Trophoblast cell (in vitro differentiated cells and primary cell): ENCODE data around the gene THAP10.
"Not testable (repeated sequence)": the region's sequence is repeated elsewhere in the genome, so short reads cannot be mapped to it uniquely, and the experiment has no call there.

Experiments used
- DNase-seq, 2 donors: peaks; one replicate each; pipeline ENCODE4 v3.0.0-alpha.2; 2016
- H2AFZ ChIP-seq: 2 replicates; pipeline ENCODE4 v1.6.1; 2013; ENCODE audit warnings: low read length, moderate library complexity, mild to moderate bottlenecking; ENCODE audit not compliant: insufficient read depth, poor library complexity
- H2AK5ac ChIP-seq: 2 replicates; pipeline ENCODE4 v1.6.1; 2013; ENCODE audit warnings: mild to moderate bottlenecking, low read length
- H2BK120ac ChIP-seq: 2 replicates; pipeline ENCODE4 v1.6.1; 2013; ENCODE audit warnings: low read length, mild to moderate bottlenecking, moderate library complexity; ENCODE audit not compliant: insufficient read depth, poor library complexity
- H2BK12ac ChIP-seq: 2 replicates; pipeline ENCODE4 v1.6.1; 2013; ENCODE audit warnings: mild to moderate bottlenecking, low read length, moderate library complexity
- H2BK5ac ChIP-seq: 2 replicates; pipeline ENCODE4 v1.6.1; 2013; ENCODE audit warnings: low read length, low read depth, moderate library complexity, mild to moderate bottlenecking; ENCODE audit not compliant: poor library complexity
- H3K14ac ChIP-seq: 2 replicates; pipeline ENCODE4 v1.6.1; 2013; ENCODE audit warnings: mild to moderate bottlenecking, low read length
- H3K18ac ChIP-seq: 2 replicates; pipeline ENCODE4 v1.6.1; 2013; ENCODE audit warnings: mild to moderate bottlenecking, low read length
- H3K23ac ChIP-seq: 2 replicates; pipeline ENCODE4 v1.6.1; 2013; ENCODE audit warnings: low read length
- H3K27ac ChIP-seq: 2 replicates; pipeline ENCODE4 v1.5.1; 2013; ENCODE audit warnings: low read depth, mild to moderate bottlenecking, inconsistent platforms, low read length, moderate library complexity
- H3K27me3 ChIP-seq: 2 replicates; pipeline ENCODE4 v1.6.1; 2013; ENCODE audit warnings: inconsistent platforms, mild to moderate bottlenecking, low read length, moderate library complexity; ENCODE audit not compliant: insufficient read depth
- H3K36me3 ChIP-seq, 2 experiments: 1 replicate in 1 of 2; 2 replicates in 1 of 2; pipeline ENCODE4 v1.6.1; 2013; ENCODE audit warnings: low read length in 2 of 2, mild to moderate bottlenecking in 2 of 2, moderate library complexity in 1 of 2; ENCODE audit not compliant: insufficient read depth in 2 of 2, control insufficient read depth in 1 of 2
- H3K4ac ChIP-seq: 2 replicates; pipeline ENCODE4 v1.6.1; 2013; ENCODE audit warnings: low read depth, mild to moderate bottlenecking, low read length, moderate library complexity
- H3K4me1 ChIP-seq, 2 experiments: 1 replicate in 1 of 2; 2 replicates in 1 of 2; pipeline ENCODE4 v1.6.1; 2013; ENCODE audit warnings: low read length in 2 of 2, mild to moderate bottlenecking in 2 of 2, moderate library complexity in 1 of 2; ENCODE audit not compliant: insufficient read depth in 2 of 2, control insufficient read depth in 1 of 2
- H3K4me2 ChIP-seq: 2 replicates; pipeline ENCODE4 v1.6.1; 2013; ENCODE audit warnings: inconsistent platforms, mild to moderate bottlenecking, low read length, moderate library complexity
- H3K4me3 ChIP-seq: 2 replicates; pipeline ENCODE4 v1.5.1; 2013; ENCODE audit warnings: mild to moderate bottlenecking, low read depth, low read length, inconsistent platforms
- H3K79me1 ChIP-seq: one replicate; pipeline ENCODE4 v1.6.1; 2013; ENCODE audit warnings: low read length
- H3K79me2 ChIP-seq: 2 replicates; pipeline ENCODE4 v1.6.1; 2013; ENCODE audit warnings: low read length, mild to moderate bottlenecking; ENCODE audit not compliant: control insufficient read depth, insufficient read depth, poor library complexity
- H3K9ac ChIP-seq: 2 replicates; pipeline ENCODE4 v1.6.1; 2013; ENCODE audit warnings: mild to moderate bottlenecking, low read length
- H3K9me3 ChIP-seq: 2 replicates; pipeline ENCODE4 v1.6.1; 2013; ENCODE audit warnings: low read depth, mild to moderate bottlenecking, control low read depth, inconsistent platforms, low read length; ENCODE audit not compliant: insufficient read depth
- H4K12ac ChIP-seq: 2 replicates; pipeline ENCODE4 v1.6.1; 2013; ENCODE audit warnings: low read depth, mild to moderate bottlenecking, low read length, moderate library complexity
- H4K8ac ChIP-seq: 2 replicates; pipeline ENCODE4 v1.6.1; 2013; ENCODE audit warnings: low read depth, mild to moderate bottlenecking, low read length, moderate library complexity
- H4K91ac ChIP-seq: one replicate; pipeline ENCODE4 v1.6.1; 2013; ENCODE audit warnings: low read depth, mild to moderate bottlenecking, low read length, moderate library complexity
- WGBS: extraction: QIAGEN DNeasy Blood & Tissue Kit; methylation state at CpG from one replicate; pipeline ENCODE4 v1.1.7; 2013; ENCODE audit warnings: missing lambda C conversion rate; ENCODE audit not compliant: insufficient read length, insufficient coverage; ENCODE audit errors: extremely low coverage; 5-methylcytosine and 5-hydroxymethylcytosine counted together

Gene THAP10

GRCh38 chr15:70873232-70874054, 18.8 kb downstream of the THAP10 start:
- Histone ChIP-seq H3K9me3 (peaks cover 6% of the 10 kb centered on the region), H3K18ac (no peak overlapping the region), H3K4me2 (no peak overlapping the region), H2BK12ac (no peak overlapping the region), H3K79me1 (no peaks in the 10 kb centered on the region), H3K27ac (no peak overlapping the region), H3K36me3 (no peaks in the 10 kb centered on the region), H3K9ac (no peak overlapping the region), H2AK5ac (no peak overlapping the region), H3K14ac (no peak overlapping the region), H3K79me2 (no peaks in the 10 kb centered on the region), H4K12ac (no peak overlapping the region), H3K23ac (no peak overlapping the region), H3K4ac (no peak overlapping the region), H3K4me3 (no peak overlapping the region), H2BK120ac (no peak overlapping the region), H4K8ac (no peak overlapping the region), H2AFZ (no peak overlapping the region), H3K4me1 (no peaks in the 10 kb centered on the region), H2BK5ac (no peak overlapping the region), H4K91ac (no peak overlapping the region), H3K27me3 (no peaks in the 10 kb centered on the region)
- WGBS = no CpG with 5 or more reads among the region's 2 CpGs
- DNase-seq = no peak

DNA sequence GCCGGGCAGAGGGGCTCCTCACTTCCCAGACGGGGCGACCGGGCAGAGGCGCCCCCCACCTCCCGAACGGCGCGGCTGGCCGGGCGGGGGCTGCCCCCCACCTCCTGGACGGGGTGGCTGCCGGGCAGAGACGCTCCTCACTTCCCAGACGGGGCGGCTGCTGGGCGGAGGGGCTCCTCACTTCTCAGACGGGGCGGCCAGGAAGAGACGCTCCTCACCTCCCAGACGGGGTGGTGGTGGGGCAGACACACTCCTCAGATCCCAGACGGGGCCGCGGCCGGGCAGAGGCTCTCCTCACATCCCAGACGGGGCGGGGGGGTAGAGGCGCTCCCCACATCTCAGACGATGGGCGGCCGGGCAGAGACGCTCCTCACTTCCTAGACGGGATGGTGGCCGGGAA, 20.7 kb downstream of the THAP10 start:
- not testable (repeated sequence) for H2BK12ac ChIP-seq, H3K27me3 ChIP-seq, H3K14ac ChIP-seq, H4K12ac ChIP-seq, H3K27ac ChIP-seq, H3K79me1 ChIP-seq, H3K18ac ChIP-seq, H3K4me1 ChIP-seq, H2AK5ac ChIP-seq, H2AFZ ChIP-seq, H3K23ac ChIP-seq, H2BK120ac ChIP-seq, H3K9me3 ChIP-seq, DNase-seq, H4K8ac ChIP-seq, H3K4me2 ChIP-seq, H3K4ac ChIP-seq, H3K36me3 ChIP-seq, H4K91ac ChIP-seq, H3K4me3 ChIP-seq, H3K79me2 ChIP-seq, H2BK5ac ChIP-seq, H3K9ac ChIP-seq
- WGBS = no CpG with 5 or more reads among the region's 34 CpGs

GRCh38 chr15:70870051-70870450, 22.2 kb downstream of the THAP10 start:
- H3K9me3 ChIP-seq = peaks cover 6% of the 10 kb centered on the region

DNA sequence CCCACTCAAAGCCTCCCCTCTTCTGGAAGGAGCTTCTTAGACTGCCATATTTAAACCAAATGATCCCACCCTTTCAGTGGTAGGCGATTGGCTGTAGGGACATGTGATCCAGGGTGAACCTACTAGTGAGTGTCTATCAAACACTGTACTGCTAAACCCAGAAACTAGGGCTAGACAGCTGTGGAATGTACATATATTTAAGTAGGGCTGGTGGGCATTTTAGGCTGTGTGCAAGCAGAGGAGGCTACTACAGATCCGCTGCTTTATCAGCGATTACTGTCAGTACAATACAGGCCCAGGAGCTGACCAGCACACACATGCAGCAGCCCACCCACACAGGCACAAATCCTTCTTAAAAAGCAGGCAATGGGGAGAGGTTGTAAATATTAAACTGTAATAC, 22.9 kb downstream of the THAP10 start:
- Histone ChIP-seq H3K27me3 (no peaks in the 10 kb centered on the region), H4K8ac (no peak overlapping the region), H3K18ac (no peak overlapping the region), H3K79me2 (no peaks in the 10 kb centered on the region), H3K79me1 (no peaks in the 10 kb centered on the region), H4K91ac (no peak overlapping the region), H3K23ac (no peak overlapping the region), H2BK120ac (no peak overlapping the region), H4K12ac (no peak overlapping the region), H3K4me2 (no peak overlapping the region), H2BK5ac (no peak overlapping the region), H3K27ac (no peak overlapping the region), H2AK5ac (no peak overlapping the region), H3K4me1 (peaks cover 0 to 4% of the 10 kb centered on the region in 2 experiments), H2AFZ (no peak overlapping the region), H3K4ac (no peak overlapping the region), H3K9ac (peak overlapping the region; percentile 54), H3K9me3 (peaks cover 6% of the 10 kb centered on the region), H3K36me3 (no peaks in the 10 kb centered on the region), H3K4me3 (peak overlapping the region; percentile 44), H2BK12ac (no peak overlapping the region), H3K14ac (no peak overlapping the region)
- WGBS = no CpG with 5 or more reads among the region's 3 CpGs
- DNase-seq = no peak

More at GRCh38 chr15:70870051-70870450, 22.2 kb downstream of the THAP10 start:
- Histone ChIP-seq H3K27me3 (no peaks in the 10 kb centered on the region), H3K79me1 (no peaks in the 10 kb centered on the region), H3K27ac (no peak overlapping the region), H3K23ac (no peak overlapping the region), H3K9ac (no peak overlapping the region), H2AK5ac (no peak overlapping the region), H3K14ac (no peak overlapping the region), H2BK120ac (no peak overlapping the region), H3K4me1 (peaks cover 0 to 4% of the 10 kb centered on the region in 2 experiments), H2BK12ac (no peak overlapping the region), H4K8ac (no peak overlapping the region), H3K18ac (no peak overlapping the region), H4K91ac (no peak overlapping the region), H3K79me2 (no peaks in the 10 kb centered on the region), H3K36me3 (no peaks in the 10 kb centered on the region), H4K12ac (no peak overlapping the region), H3K4ac (no peak overlapping the region), H2BK5ac (no peak overlapping the region), H3K4me3 (no peak overlapping the region), H2AFZ (no peak overlapping the region), H3K4me2 (no peak overlapping the region)
- DNase-seq = no peak
